AG09309 (cell line): Measurements from ENCODE around the gene UNC80.

Experiments
- DNase-seq: peaks from one replicate; pipeline ENCODE4 v3.0.0-alpha.2; 2010; ENCODE audit warnings: low read depth
- H3K4me3 ChIP-seq: 2 replicates; pipeline ENCODE4 v1.5.1; 2011; ENCODE audit warnings: mild to moderate bottlenecking, low read depth, low read length, moderate library complexity; ENCODE audit not compliant: control insufficient read depth
- TF ChIP-seq, protein P1 (sequence below): IDR thresholded peaks from 2 replicates; pipeline ENCODE4 v1.5.1; 2011; ENCODE audit warnings: mild to moderate bottlenecking, low read depth, low read length, inconsistent platforms; ENCODE audit not compliant: insufficient read depth, control insufficient read depth; ENCODE audit errors: missing control alignments

Gene UNC80

DNA sequence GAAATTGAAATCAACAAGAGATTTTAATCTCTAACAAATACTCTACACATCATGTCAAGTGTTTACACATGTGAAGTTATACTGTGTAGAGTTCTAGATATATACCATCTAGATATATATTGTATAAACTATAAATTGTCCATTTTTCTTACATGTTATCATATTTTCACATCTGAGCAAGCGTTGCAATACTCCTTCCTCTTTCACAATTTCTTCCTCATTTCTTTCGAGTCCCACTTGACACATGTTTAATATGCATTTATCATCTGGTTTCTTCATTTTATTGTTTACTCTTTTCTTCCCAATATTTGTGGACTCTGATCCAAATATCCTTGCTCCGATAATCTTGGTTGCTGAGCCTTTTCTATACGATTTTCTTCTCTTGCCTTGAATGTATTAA, 50.2 kb downstream of the UNC80 start:
- TF ChIP-seq, protein P1, sequence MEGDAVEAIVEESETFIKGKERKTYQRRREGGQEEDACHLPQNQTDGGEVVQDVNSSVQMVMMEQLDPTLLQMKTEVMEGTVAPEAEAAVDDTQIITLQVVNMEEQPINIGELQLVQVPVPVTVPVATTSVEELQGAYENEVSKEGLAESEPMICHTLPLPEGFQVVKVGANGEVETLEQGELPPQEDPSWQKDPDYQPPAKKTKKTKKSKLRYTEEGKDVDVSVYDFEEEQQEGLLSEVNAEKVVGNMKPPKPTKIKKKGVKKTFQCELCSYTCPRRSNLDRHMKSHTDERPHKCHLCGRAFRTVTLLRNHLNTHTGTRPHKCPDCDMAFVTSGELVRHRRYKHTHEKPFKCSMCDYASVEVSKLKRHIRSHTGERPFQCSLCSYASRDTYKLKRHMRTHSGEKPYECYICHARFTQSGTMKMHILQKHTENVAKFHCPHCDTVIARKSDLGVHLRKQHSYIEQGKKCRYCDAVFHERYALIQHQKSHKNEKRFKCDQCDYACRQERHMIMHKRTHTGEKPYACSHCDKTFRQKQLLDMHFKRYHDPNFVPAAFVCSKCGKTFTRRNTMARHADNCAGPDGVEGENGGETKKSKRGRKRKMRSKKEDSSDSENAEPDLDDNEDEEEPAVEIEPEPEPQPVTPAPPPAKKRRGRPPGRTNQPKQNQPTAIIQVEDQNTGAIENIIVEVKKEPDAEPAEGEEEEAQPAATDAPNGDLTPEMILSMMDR, result no peak
- DNase-seq, result no peak
- no peak overlapping the region for H3K4me3 ChIP-seq

DNA sequence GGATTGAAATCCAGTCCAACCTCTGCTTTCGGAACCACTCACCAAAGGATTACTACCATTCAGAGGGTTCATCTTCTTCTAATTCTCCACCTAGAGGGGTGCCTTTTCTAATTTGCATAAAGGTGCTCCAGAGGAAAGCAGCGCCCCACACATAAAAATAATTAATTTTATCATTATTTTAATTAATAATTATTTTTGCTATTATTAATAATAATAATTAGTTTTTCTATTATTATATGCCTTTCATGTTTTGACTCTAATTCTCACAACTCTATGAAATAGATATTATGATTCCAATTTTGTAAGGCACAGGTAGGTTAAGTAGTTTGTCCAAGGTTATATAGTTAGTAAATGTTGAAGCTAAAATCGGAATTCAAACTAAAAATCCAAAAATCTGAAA, 51.9 kb downstream of the UNC80 start:
- H3K4me3 ChIP-seq, result no peak overlapping the region
- TF ChIP-seq, protein P1, result no peak
- no peak for DNase-seq

DNA sequence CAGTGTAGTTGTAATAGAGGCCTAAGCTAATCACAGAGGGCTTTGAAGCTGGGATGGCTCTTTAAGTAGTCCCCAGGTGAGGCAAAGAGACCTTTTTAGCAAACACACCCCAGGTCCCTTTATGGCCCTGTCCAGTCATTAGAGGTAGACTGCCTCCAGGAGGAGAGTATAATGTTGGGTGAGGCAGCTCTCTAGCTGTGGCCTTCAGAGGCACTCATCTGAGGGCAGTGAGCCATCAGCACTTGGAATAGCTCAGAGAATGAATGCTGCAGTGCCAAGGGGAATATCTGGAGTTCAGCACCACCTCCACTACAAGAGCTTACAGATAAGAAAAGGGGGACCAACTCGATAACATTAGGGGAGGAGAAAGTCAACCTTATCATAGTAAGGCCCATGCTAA, 52.8 kb downstream of the UNC80 start:
- TF ChIP-seq, protein P1, result no peak
- H3K4me3 ChIP-seq, result no peak overlapping the region
- DNase-seq, result no peak

DNA sequence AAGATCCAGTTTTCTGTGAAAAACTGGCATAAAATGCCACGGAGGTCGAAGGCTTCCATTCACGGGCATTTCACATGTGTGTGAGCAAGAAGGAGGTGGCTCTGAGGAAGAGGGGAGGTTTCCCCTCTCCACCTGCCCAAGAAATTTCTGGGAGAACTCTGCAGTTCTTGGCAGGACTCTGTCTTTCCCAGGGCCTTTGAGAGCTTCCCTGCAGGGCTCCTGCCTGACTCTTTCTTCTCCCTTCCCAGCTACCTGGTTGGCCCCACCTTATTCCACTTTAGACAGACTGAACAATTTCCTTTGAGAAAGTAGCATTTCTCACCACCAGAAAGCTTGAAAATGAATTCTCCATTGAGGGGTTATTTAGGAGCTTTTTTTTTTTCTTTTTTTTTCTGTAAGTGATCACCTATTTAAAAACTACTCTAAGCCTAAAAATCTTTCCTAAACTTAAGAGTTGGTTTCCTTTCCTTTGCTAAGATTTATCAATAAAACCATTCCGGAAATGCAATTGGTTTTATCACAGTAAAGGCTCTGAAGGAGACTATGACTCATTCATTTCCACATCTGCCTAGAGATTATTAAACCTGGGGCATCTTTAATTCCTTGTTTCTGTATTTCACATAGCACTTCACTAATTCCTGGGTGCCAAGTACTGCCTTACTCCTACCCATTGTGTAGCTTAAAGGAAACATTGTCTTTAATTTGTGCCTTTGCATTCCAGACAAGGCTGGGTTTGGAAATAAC, 59.3 kb downstream of the UNC80 start:
- no peak overlapping the region for H3K4me3 ChIP-seq
- DNase-seq, result no peak
- TF ChIP-seq, protein P1, result no peak

DNA sequence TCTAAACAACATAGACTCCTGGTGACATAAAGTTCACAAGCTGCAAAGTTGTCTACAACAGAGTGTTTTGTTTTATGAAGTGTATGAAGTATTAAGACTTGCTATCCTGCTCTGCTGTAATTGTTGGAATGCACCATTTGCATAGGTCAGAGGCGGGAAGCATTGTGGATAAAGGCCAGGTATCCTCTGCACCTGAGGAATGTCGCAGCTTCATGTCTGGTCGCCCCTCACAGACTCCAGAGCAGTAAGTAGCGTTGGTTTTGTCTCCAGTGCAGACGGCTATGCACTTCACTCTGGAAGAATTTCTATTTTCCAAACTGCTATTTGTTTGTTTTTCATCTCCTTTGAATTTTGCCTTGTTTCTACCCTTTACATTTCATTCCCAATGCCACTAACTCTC, 63.1 kb downstream of the UNC80 start:
- no peak for DNase-seq
- H3K4me3 ChIP-seq, result no peak overlapping the region
- TF ChIP-seq, protein P1, result no peak

DNA sequence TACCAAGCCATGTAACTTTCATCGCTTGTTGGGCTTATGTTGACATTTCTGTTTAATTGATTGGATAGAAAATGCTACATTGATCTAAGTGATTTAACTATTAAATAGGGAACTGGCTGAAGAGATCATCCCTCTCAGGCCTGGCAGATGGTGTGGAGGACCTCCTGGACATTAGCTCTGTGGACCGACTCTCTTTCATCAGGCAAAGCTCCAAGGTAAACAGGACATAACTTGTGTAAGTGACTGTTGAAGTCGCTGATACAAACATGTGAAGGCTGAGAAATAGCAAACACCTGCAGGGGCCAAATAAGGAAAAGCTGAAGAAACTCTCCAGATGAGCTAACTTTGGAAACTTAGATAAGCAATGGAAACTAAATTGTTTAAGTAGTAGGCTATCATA, 68.8 kb downstream of the UNC80 start:
- TF ChIP-seq, protein P1, result no peak
- no peak for DNase-seq
- no peak overlapping the region for H3K4me3 ChIP-seq
